ENCODE data around the gene MRPS26. TPM values are rescaled to one million over a fixed set of nuclear protein-coding genes. Genes with fewer than 3 reads are reported as not detected.
"Not testable (repeated sequence)": the region's sequence is repeated elsewhere in the genome, so short reads cannot be mapped to it uniquely, and the experiment has no call there.

MRPS26 gene
- total RNA-seq, 2 donors from 2014 or later, result 100 to 155 TPM

GRCh38 chr20:3045042-3045815 lies 623 bp upstream of the MRPS26 start:
- Mint-ChIP-seq H3K27ac (peak overlapping the region; percentile 80), H3K4me3 (peak overlapping the region; percentile 91 to 95), H3K9me3 (no peaks in the 10 kb centered on the region), H3K4me1 (ENCODE audit: low read depth) (peaks cover 56% of the 10 kb centered on the region), H3K27me3 (ENCODE audit: low read depth) (no peaks in the 10 kb centered on the region), H3K36me3 (ENCODE audit: insufficient read depth in 2 of 2) (peaks cover 19 to 30% of the 10 kb centered on the region in 2 donors)
- DNase-seq (peak; percentile 73 to 85), ATAC-seq (replicated peaks in 1 of 2) (peak; percentile 60 to 62)

DNA sequence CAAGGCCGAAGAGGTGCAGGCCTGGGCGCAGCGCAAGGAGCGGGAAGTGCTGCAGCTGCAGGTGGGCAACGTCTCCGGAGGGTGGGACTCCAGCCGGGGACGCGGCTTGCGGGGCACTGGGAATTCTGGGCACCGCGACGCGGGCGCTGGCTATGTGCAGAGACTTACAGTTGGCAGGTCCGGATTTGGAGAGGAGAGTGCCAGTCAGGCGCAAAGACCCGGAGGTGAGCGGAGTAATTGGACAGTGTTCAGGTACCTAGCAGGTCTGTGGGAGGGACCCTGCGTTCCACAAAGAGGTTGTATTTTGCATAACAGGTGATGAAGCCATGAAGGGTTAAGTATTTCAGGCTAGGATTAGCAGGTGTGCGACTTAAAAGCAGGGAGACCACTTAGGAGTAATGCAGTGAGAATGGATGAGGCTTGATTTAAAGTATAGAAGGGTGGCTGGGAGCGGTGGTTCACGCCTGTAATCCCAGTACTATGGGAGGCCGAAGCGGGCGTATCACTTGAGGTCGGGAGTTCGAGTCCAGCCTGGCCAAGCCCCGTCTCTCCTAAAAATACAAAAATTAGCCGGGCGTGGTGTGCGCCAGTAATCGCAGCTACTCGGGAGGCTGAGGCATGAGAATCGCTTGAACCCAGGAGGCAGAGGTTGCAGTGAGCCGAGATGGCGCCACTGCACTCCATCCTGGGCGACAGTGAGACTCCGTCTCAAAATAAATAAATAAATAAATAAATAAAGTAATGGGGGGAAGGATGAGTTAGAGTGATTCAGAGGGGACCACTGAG lies 1.0 kb downstream of the MRPS26 start:
- DNase-seq (peak; percentile 22 to 24), ATAC-seq (replicated peaks in 1 of 2) (no peak)
- peaks cover 68% of the 10 kb centered on the region for H3K4me1 Mint-ChIP-seq (ENCODE audit: low read depth)
- H3K36me3 Mint-ChIP-seq (ENCODE audit: insufficient read depth in 2 of 2), result peaks cover 19 to 29% of the 10 kb centered on the region in 2 donors
- H3K9me3 Mint-ChIP-seq, result no peaks in the 10 kb centered on the region
- H3K27ac Mint-ChIP-seq, result peak overlapping the region; percentile 83
- H3K27me3 Mint-ChIP-seq (ENCODE audit: low read depth), result no peaks in the 10 kb centered on the region
- H3K4me3 Mint-ChIP-seq, result peak overlapping the region; percentile 91 to 95

GRCh38 chr20:3047486-3048419 lies 1.9 kb downstream of the MRPS26 start:
- Mint-ChIP-seq H3K4me3 (peak overlapping the region; percentile 91 to 95), H3K9me3 (no peaks in the 10 kb centered on the region), H3K4me1 (ENCODE audit: low read depth) (peaks cover 73% of the 10 kb centered on the region), H3K27me3 (ENCODE audit: low read depth) (no peaks in the 10 kb centered on the region), H3K27ac (peak overlapping the region; percentile 91), H3K36me3 (ENCODE audit: insufficient read depth in 2 of 2) (peaks cover 19 to 30% of the 10 kb centered on the region in 2 donors)
- ATAC-seq (replicated peaks in 1 of 2), result no peak
- no peak for DNase-seq

DNA sequence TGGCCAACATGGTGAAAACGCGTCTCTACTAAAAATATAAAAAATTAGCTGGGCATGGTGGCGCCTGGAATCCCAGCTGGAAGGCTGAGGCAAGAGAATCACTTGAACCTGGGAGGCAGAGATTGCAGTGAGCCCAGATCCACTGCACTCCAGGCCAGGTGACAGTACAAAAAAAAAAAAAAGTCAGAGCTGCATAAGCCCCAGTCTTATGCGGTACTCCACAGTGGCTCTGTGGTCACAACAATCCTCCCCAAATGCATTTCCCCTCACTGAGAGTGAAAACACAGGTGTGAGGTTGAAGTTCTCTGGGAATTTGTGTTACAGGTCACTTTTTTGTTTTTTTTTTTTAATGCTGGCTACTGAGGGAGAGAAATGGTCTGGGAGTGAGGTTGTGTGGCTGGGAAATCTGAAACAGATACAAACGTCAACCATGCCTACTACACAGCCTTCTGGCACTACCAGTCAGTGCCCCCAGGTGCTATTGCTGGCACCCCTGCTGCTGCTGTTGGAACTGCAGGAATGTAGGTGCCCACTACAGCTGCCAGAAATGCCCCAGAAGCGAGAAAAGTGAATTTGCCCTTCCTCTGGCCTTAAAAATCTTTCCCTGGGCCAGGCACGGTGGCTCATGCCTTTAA lies 5.7 kb downstream of the MRPS26 start:
- H3K36me3 Mint-ChIP-seq (ENCODE audit: insufficient read depth in 2 of 2), result peaks cover 15 to 29% of the 10 kb centered on the region in 2 donors
- H3K4me3 Mint-ChIP-seq, result no peak overlapping the region
- H3K27ac Mint-ChIP-seq, result peak overlapping the region; percentile 68
- ATAC-seq (replicated peaks in 1 of 2) (peak; percentile 28 to 54), DNase-seq (no peak)
- H3K9me3 Mint-ChIP-seq, result no peaks in the 10 kb centered on the region
- no peaks in the 10 kb centered on the region for H3K27me3 Mint-ChIP-seq (ENCODE audit: low read depth)
- H3K4me1 Mint-ChIP-seq (ENCODE audit: low read depth), result peaks cover 59% of the 10 kb centered on the region

DNA sequence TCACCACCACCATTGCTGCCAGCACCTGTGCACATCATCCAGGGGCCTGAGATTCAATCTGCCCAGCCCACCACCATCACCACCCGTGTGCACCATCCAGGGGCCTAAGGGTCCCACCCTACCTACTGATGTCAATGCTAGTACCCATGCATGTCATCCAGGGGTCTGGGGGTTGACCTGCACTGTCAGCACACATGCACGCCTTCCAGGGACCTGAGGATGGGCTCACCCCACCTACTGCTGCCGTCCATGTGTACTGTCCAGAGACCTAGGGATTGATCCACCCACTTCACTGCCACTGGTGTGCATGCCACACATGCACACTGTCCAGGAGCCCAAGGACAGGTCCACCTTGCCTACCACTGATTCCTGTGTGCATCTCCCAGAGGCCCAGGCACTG lies 13.6 kb downstream of the MRPS26 start:
- Mint-ChIP-seq H3K9me3 (no peaks in the 10 kb centered on the region), H3K4me3 (no peak overlapping the region), H3K36me3 (ENCODE audit: insufficient read depth in 2 of 2) (no peaks in the 10 kb centered on the region), H3K27ac (no peak overlapping the region), H3K27me3 (ENCODE audit: low read depth) (no peaks in the 10 kb centered on the region), H3K4me1 (ENCODE audit: low read depth) (peaks cover 7% of the 10 kb centered on the region)
- ATAC-seq (replicated peaks in 1 of 2), result peak in 1 of 2 donors; percentile 17
- no peak for DNase-seq

DNA sequence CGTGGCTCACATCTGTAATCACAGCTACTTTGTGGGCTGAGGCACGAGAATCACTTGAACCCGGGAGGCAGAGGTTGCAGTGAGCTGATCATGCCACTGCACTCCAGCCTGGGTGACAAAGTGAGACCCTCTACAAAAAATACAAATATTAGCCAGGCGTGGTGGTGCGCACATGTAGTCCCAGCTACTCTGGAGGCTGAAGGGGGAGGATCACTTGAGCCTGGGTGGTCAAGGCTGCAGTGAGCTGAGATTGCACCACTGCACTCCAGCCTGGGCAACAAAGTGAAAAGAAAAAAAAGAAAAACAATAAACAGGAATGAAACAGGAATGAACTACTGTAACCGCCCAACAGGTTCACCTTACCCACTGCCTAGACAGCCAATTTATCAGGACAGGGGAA lies 18.3 kb downstream of the MRPS26 start:
- not testable (repeated sequence) for H3K36me3 Mint-ChIP-seq (ENCODE audit: insufficient read depth in 2 of 2); H3K27me3 Mint-ChIP-seq (ENCODE audit: low read depth); H3K4me3 Mint-ChIP-seq; ATAC-seq (replicated peaks in 1 of 2); H3K27ac Mint-ChIP-seq; H3K9me3 Mint-ChIP-seq; DNase-seq
- H3K4me1 Mint-ChIP-seq (ENCODE audit: low read depth), result peaks cover 12% of the 10 kb centered on the region

GRCh38 chr20:3067139-3068014 lies 21.5 kb downstream of the MRPS26 start:
- Mint-ChIP-seq H3K9me3 (no peaks in the 10 kb centered on the region), H3K4me3 (no peak overlapping the region), H3K27me3 (ENCODE audit: low read depth) (no peaks in the 10 kb centered on the region), H3K27ac (no peak overlapping the region), H3K4me1 (ENCODE audit: low read depth) (peaks cover 22% of the 10 kb centered on the region), H3K36me3 (ENCODE audit: insufficient read depth in 2 of 2) (peaks cover 0 to 2% of the 10 kb centered on the region in 2 donors)
- DNase-seq, result no peak
- ATAC-seq (replicated peaks in 1 of 2), result no peak

- H3K4me3 Mint-ChIP-seq, result no peak overlapping the region
- no peaks in the 10 kb centered on the region for H3K27me3 Mint-ChIP-seq (ENCODE audit: low read depth)
- H3K27ac Mint-ChIP-seq, result no peak overlapping the region
- H3K4me1 Mint-ChIP-seq (ENCODE audit: low read depth), result peaks cover 29% of the 10 kb centered on the region
- peaks cover 0 to 2% of the 10 kb centered on the region in 2 donors for H3K36me3 Mint-ChIP-seq (ENCODE audit: insufficient read depth in 2 of 2)
- no peak for ATAC-seq (replicated peaks in 1 of 2)
- no peaks in the 10 kb centered on the region for H3K9me3 Mint-ChIP-seq
- no peak for DNase-seq
Measured at GRCh38 chr20:3068075-3068474, 22.2 kb downstream of the MRPS26 start.

DNA sequence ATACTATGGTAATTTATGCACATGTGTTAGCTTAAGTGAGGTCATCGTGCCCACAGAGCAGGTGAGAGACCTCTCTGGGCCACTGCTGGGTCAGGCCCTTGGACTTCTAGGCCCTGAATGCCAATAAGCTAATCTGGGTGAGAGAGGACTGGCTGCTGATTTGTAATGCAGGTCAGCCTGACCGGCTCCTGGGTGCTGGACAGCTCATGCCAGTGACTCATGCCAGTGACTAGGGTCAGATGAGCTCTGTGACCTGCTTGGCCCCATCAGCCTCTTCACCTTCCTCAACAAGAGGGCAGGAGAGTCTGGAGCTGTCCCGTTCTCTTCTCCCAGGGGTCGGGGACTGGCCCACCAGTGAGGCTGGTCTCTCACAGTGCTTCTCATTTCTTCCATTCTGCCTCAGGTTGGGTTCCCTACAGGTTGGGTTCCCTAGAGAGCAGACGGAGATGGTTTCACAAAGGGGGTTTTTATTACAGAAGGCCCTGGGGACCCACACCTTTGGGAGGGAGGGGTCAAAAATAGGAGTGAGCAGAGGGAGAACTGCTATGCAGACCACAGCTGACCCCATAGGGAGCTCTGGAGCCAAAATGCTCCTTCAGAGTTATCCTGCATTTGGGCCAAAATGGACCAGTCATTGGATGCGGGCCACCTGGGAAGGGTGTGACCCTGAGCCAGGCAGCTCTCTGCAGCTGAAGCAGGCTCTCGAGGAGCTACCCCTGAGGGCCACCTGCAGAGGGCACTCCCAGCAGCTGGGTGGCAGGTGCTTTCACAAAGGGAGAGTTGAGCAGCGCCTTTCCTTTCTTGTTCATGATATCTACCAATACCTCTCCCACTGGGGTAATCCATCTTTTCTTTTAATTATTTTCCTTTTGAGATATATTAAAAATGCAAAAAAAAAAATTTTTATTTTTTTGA lies 23.4 kb downstream of the MRPS26 start:
- Mint-ChIP-seq H3K4me1 (ENCODE audit: low read depth) (peaks cover 30% of the 10 kb centered on the region), H3K9me3 (no peaks in the 10 kb centered on the region), H3K4me3 (no peak overlapping the region), H3K27ac (no peak overlapping the region), H3K27me3 (ENCODE audit: low read depth) (no peaks in the 10 kb centered on the region), H3K36me3 (ENCODE audit: insufficient read depth in 2 of 2) (peaks cover 0 to 2% of the 10 kb centered on the region in 2 donors)
- DNase-seq, result peak in 1 of 2 donors; percentile 37
- ATAC-seq (replicated peaks in 1 of 2), result no peak

DNA sequence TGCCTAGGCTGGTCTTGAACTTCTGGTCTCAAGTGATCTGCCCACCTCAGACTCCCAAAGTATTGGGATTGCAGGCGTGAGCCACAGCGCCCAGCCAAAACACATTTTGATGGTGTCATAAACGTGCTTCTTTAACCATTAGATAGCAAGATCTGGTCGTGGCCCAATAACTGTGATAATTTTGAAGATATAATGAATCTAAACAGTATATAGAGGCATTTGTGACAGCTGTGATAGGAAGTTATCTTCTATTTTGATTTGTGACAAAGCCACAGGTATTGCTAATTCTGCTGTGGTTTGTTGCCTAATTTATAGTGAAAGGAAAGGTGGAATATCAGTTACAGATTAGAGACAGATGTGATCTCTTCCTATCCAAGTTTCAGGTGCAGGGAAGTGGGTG lies 24.9 kb downstream of the MRPS26 start:
- Mint-ChIP-seq H3K27me3 (ENCODE audit: low read depth) (no peaks in the 10 kb centered on the region), H3K4me3 (peak overlapping the region; percentile 82 to 83), H3K36me3 (ENCODE audit: insufficient read depth in 2 of 2) (peaks cover 0 to 2% of the 10 kb centered on the region in 2 donors), H3K4me1 (ENCODE audit: low read depth) (peaks cover 27% of the 10 kb centered on the region), H3K9me3 (no peaks in the 10 kb centered on the region), H3K27ac (no peak overlapping the region)
- DNase-seq, result no peak
- no peak for ATAC-seq (replicated peaks in 1 of 2)

GRCh38 chr20:3071266-3071609 lies 25.4 kb downstream of the MRPS26 start:
- H3K9me3 Mint-ChIP-seq, result no peaks in the 10 kb centered on the region
- no peak overlapping the region for H3K27ac Mint-ChIP-seq
- H3K4me1 Mint-ChIP-seq (ENCODE audit: low read depth), result peaks cover 27% of the 10 kb centered on the region
- H3K4me3 Mint-ChIP-seq, result peak overlapping the region; percentile 82 to 83
- peaks cover 0 to 2% of the 10 kb centered on the region in 2 donors for H3K36me3 Mint-ChIP-seq (ENCODE audit: insufficient read depth in 2 of 2)
- H3K27me3 Mint-ChIP-seq (ENCODE audit: low read depth), result no peaks in the 10 kb centered on the region
- DNase-seq (no peak), ATAC-seq (replicated peaks in 1 of 2) (no peak)

All from activated T-cell treated with anti-CD3 and anti-CD28 coated beads, Interleukin-2, amount 50 U/mL, for 72 hours (primary cell).